ENCODE data around the gene GP5. TPM values are rescaled to one million over a fixed set of nuclear protein-coding genes. Genes with fewer than 3 reads are reported as not detected.

GP5 gene
- total RNA-seq, 3 donors from 2014 or later = 0.16 TPM; not detected in 2

DNA sequence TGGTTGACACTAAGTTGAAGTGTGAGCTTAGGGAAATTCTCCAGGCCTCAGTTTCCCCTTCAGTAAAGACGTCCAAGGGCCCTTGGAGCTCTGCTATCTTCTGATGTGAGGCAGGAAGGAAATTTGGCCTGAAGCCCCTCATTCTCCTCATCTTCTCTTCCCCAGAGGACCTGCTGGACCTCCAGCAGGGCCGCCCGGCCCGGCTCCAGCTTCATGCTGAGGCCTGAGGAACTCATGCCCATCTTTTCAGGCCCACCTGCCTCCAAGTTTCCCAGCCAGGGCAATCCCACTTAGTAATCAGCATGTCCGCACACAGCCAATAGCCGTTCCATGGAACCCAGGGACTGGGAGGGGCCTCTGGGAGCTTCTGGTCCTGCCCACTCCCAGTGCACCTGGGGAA, 33.5 kb downstream of the GP5 start:
- Histone ChIP-seq H3K4me3 (no peak overlapping the region), H3K4me1 (no peaks in the 10 kb centered on the region), H3K36me3 (no peaks in the 10 kb centered on the region), H3K27ac (no peak overlapping the region), H3K9me3 (no peaks in the 10 kb centered on the region), H3K27me3 (peaks cover 0 to 11% of the 10 kb centered on the region in 2 donors)
- TF ChIP-seq POLR2A (IDR thresholded peaks at IDR 0.05) (no peak), POLR2AphosphoS5 (IDR thresholded peaks at IDR 0.05) (no peak)
- TF ChIP-seq, protein P1, sequence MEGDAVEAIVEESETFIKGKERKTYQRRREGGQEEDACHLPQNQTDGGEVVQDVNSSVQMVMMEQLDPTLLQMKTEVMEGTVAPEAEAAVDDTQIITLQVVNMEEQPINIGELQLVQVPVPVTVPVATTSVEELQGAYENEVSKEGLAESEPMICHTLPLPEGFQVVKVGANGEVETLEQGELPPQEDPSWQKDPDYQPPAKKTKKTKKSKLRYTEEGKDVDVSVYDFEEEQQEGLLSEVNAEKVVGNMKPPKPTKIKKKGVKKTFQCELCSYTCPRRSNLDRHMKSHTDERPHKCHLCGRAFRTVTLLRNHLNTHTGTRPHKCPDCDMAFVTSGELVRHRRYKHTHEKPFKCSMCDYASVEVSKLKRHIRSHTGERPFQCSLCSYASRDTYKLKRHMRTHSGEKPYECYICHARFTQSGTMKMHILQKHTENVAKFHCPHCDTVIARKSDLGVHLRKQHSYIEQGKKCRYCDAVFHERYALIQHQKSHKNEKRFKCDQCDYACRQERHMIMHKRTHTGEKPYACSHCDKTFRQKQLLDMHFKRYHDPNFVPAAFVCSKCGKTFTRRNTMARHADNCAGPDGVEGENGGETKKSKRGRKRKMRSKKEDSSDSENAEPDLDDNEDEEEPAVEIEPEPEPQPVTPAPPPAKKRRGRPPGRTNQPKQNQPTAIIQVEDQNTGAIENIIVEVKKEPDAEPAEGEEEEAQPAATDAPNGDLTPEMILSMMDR (IDR thresholded peaks at IDR 0.05) = no peak
- intact Hi-C loops (cut with DNase I; ENCODE audit: low total_unique reads) = no loop called here
- no peak for DNase-seq (ENCODE audit: low spot score in 2 of 2)

DNA sequence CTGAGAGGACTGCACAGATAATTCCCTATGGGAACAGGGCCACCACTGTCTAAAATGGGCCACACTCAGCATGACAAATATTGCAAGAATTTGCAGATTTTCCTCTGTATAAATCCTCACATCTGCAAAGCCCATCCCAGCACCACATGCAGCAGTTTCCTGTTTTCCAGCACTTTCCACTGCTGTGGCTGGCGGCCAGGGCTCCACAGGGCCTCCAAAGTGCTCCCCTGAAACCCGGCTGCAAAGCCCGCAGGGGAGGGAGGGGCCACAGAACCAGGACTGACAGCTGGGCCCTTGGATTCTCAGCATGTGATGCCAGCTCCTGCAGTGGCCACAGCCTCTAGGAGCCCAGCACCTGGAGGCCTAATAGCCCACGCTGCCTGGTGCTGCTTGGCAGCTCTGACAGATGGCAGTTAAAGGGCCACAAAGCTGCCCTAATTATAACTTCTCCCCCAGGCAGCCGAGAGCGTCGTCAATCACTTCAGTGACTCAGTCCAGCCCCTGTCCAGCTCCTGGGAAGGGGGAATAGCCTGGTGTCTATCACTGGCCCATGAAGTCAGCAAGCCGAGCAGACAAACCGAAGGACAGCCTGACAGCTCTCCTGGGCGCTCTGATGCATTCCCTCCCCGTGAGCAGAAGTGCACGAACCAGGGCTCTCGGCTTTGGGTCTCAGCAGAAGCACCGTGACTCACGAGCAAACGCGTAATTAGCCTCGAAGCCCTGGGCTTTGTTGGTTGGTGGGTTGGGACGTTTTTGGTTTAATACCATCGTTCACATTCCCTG, 34.2 kb downstream of the GP5 start:
- intact Hi-C loops (cut with DNase I; ENCODE audit: low total_unique reads) = no loop called here
- TF ChIP-seq POLR2AphosphoS5 (IDR thresholded peaks at IDR 0.05) = no peak
- no peak for TF ChIP-seq POLR2A (IDR thresholded peaks at IDR 0.05)
- TF ChIP-seq, protein P1 (IDR thresholded peaks at IDR 0.05) = no peak
- H3K4me1 ChIP-seq = no peaks in the 10 kb centered on the region
- H3K4me3 ChIP-seq = no peak overlapping the region
- no peak overlapping the region for H3K27ac ChIP-seq
- H3K36me3 ChIP-seq = no peaks in the 10 kb centered on the region
- DNase-seq (ENCODE audit: low spot score in 2 of 2) = no peak
- no peaks in the 10 kb centered on the region for H3K9me3 ChIP-seq
- peaks cover 0 to 11% of the 10 kb centered on the region in 2 donors for H3K27me3 ChIP-seq

DNA sequence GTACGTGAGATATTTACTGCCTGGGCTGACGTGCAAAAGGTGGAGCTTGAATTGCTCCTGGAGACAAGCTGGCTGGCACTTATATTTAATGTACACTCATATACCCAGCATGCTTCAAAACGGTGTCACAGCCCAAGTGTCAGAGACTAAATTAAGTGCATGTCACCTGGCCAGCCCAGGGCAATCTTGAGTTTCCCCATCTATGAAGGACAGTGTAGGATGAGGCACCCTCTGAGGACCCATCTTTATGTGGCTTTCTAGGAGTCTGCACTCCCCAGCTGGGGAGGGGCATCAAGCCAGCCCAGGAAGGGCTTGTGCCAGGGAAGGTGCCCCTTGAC, 34.8 kb downstream of the GP5 start:
- no peak for TF ChIP-seq POLR2AphosphoS5 (IDR thresholded peaks at IDR 0.05)
- no peak for TF ChIP-seq POLR2A (IDR thresholded peaks at IDR 0.05)
- TF ChIP-seq, protein P1 (IDR thresholded peaks at IDR 0.05) = no peak
- Histone ChIP-seq H3K9me3 (no peaks in the 10 kb centered on the region), H3K4me1 (no peaks in the 10 kb centered on the region), H3K36me3 (no peaks in the 10 kb centered on the region), H3K27me3 (peaks cover 0 to 8% of the 10 kb centered on the region in 2 donors), H3K4me3 (no peak overlapping the region), H3K27ac (no peak overlapping the region)
- intact Hi-C loops (cut with DNase I; ENCODE audit: low total_unique reads) = no loop called here
- no peak for DNase-seq (ENCODE audit: low spot score in 2 of 2)

DNA sequence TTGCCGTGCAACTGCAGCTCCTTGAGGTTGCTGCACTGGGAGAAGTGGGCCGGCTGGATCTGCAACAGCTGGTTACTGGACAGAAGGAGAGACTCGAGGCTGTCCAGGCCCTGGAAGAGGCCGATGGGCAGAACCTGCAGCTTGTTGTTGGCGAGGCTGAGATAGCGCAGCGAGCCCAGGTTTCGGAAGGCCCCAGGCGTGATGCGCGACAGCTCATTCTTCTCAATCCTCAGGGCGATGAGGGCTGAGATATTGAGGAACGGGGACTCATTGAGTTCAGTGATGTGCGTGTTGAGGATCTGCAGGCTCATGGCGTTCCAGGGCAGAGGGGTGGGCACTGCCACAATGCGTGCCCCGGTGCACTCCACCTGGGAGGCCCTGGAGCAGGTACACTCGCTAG, 38.5 kb downstream of the GP5 start:
- TF ChIP-seq, protein P1 (IDR thresholded peaks at IDR 0.05) = no peak
- TF ChIP-seq POLR2AphosphoS5 (IDR thresholded peaks at IDR 0.05) (no peak), POLR2A (IDR thresholded peaks at IDR 0.05) (no peak)
- H3K36me3 ChIP-seq = no peaks in the 10 kb centered on the region

DNA sequence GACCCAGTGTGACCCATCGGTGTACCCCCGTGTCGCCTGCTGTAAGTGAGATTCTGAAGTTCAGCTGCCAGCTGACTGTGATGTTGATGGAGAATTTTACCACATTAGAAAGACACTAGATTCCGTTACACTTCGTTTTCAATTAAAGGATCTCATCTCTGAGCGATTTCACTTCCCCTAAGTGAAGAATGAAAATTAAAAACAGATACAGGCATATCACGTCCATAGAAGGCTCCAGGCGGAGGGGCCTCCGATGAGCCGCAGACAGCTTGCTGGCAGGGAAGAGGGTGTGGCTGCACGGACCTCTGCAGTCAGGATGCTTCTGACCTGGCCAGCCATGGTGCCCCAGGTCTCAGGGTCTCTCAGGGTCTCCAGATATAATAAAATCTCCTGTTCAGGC, 41.4 kb downstream of the GP5 start:
- no peak for DNase-seq (ENCODE audit: low spot score in 2 of 2)
- Histone ChIP-seq H3K4me3 (no peak overlapping the region), H3K27me3 (no peaks in the 10 kb centered on the region), H3K4me1 (no peaks in the 10 kb centered on the region), H3K27ac (no peak overlapping the region), H3K36me3 (no peaks in the 10 kb centered on the region), H3K9me3 (no peaks in the 10 kb centered on the region)
- TF ChIP-seq, protein P1 (IDR thresholded peaks at IDR 0.05) = no peak
- no peak for TF ChIP-seq POLR2A (IDR thresholded peaks at IDR 0.05)
- TF ChIP-seq POLR2AphosphoS5 (IDR thresholded peaks at IDR 0.05) = no peak
- intact Hi-C loops (cut with DNase I; ENCODE audit: low total_unique reads) = no loop called here

More for the DNA sequence above, 38.5 kb downstream of the GP5 start:
- no peaks in the 10 kb centered on the region for H3K9me3 ChIP-seq
- no peaks in the 10 kb centered on the region for H3K4me1 ChIP-seq
- no peak for DNase-seq (ENCODE audit: low spot score in 2 of 2)
- no peak overlapping the region for H3K4me3 ChIP-seq
- intact Hi-C loops (cut with DNase I; ENCODE audit: low total_unique reads) = no loop called here
- H3K27ac ChIP-seq = no peak overlapping the region
- H3K27me3 ChIP-seq = no peaks in the 10 kb centered on the region

Data from breast epithelium (tissue), 4 donors.